GM18508 (cell line): ENCODE measurements around the gene MAST1.
"Not testable (repeated sequence)": the region's sequence is repeated elsewhere in the genome, so short reads cannot be mapped to it uniquely, and the experiment has no call there.

Experiments
- ATAC-seq: cut with Tn5 transposase; IDR thresholded peaks from one replicate; pipeline ENCODE4 v1.9.1; 2021; ENCODE audit warnings: moderate number of reproducible peaks; ENCODE audit not compliant: insufficient read depth, unreplicated experiment

The MAST1 gene

GRCh38 chr19:12838182-12838885 lies at the start of gene MAST1:
TSS of gene MAST1 (plus strand) at chr19:12838515. CDS start at chr19:12838573, 58 bp downstream.
- ATAC-seq: no peak

GRCh38 chr19:12788682-12789097 lies 49.6 kb upstream of the MAST1 start:
- ATAC-seq: no peak

GRCh38 chr19:12789098-12789903 lies 49.0 kb upstream of the MAST1 start:
- no peak for ATAC-seq

- ATAC-seq: peak; percentile 20
These were observed 48.3 kb upstream of the MAST1 start for GRCh38 chr19:12789904-12790619.

GRCh38 chr19:12790628-12791344 lies 47.5 kb upstream of the MAST1 start:
- no peak for ATAC-seq

- ATAC-seq: no peak
These were observed 46.8 kb upstream of the MAST1 start, which contains the start of gene JUNB for GRCh38 chr19:12791345-12792050. TSS of gene JUNB (plus strand) at chr19:12791486. CDS start at chr19:12791772, 286 bp downstream.

GRCh38 chr19:12792051-12792852 lies 46.1 kb upstream of the MAST1 start:
- ATAC-seq: no peak

GRCh38 chr19:12792853-12793289 lies 45.4 kb upstream of the MAST1 start:
- no peak for ATAC-seq

GRCh38 chr19:12793290-12794195 lies 44.8 kb upstream of the MAST1 start:
- ATAC-seq: no peak

- no peak for ATAC-seq
These were observed 43.9 kb upstream of the MAST1 start for GRCh38 chr19:12794196-12794941.

GRCh38 chr19:12794971-12795381 lies 43.3 kb upstream of the MAST1 start:
- no peak for ATAC-seq

- ATAC-seq: no peak
These were observed 41.9 kb upstream of the MAST1 start for GRCh38 chr19:12796146-12797071.

GRCh38 chr19:12797141-12797587 lies 41.2 kb upstream of the MAST1 start:
- ATAC-seq: no peak

GRCh38 chr19:12797607-12798006 lies 40.7 kb upstream of the MAST1 start:
- ATAC-seq: not testable (repeated sequence)

- ATAC-seq: no peak
These were observed 38.4 kb upstream of the MAST1 start for GRCh38 chr19:12799742-12800465.
